ENCODE results near the gene HEXB. TPM values are rescaled to one million over a fixed set of nuclear protein-coding genes. Genes with fewer than 3 reads are reported as not detected.
"Not testable (repeated sequence)": the region's sequence is repeated elsewhere in the genome, so short reads cannot be mapped to it uniquely, and the experiment has no call there.

Gene HEXB
- total RNA-seq, 1 donor from 2014 or later, result 294 TPM

DNA sequence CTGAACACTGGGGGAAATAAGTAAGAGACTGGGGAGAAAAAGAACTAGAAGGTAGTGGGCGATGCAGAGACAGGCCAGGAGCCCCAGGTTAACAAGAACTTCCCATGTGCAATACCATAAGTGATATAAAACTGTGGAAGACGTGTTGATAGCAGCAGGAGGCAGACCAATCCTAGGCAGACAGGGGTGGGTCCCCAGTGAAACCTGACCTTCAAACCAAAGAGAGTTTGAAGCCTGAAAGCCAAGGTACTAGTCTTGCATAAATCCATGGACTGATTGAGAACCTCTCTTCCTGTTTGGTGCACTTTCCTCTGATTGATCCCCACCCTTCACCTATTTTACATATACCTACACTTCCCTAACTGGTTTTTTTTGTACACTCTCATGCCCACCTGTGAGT, 15.2 kb upstream of the HEXB start:
- no peaks in the 10 kb centered on the region for H3K27me3 ChIP-seq
- no peaks in the 10 kb centered on the region for H3K4me1 ChIP-seq
- intact Hi-C loops (cut with DNase I), result no loop called here
- TF ChIP-seq, protein P1, sequence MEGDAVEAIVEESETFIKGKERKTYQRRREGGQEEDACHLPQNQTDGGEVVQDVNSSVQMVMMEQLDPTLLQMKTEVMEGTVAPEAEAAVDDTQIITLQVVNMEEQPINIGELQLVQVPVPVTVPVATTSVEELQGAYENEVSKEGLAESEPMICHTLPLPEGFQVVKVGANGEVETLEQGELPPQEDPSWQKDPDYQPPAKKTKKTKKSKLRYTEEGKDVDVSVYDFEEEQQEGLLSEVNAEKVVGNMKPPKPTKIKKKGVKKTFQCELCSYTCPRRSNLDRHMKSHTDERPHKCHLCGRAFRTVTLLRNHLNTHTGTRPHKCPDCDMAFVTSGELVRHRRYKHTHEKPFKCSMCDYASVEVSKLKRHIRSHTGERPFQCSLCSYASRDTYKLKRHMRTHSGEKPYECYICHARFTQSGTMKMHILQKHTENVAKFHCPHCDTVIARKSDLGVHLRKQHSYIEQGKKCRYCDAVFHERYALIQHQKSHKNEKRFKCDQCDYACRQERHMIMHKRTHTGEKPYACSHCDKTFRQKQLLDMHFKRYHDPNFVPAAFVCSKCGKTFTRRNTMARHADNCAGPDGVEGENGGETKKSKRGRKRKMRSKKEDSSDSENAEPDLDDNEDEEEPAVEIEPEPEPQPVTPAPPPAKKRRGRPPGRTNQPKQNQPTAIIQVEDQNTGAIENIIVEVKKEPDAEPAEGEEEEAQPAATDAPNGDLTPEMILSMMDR (IDR thresholded peaks at IDR 0.05), result no peak
- no peak for ATAC-seq
- no peaks in the 10 kb centered on the region for H3K9me3 ChIP-seq
- no peak for DNase-seq
- H3K36me3 ChIP-seq, result no peaks in the 10 kb centered on the region
- no peak overlapping the region for H3K27ac ChIP-seq
- H3K4me3 ChIP-seq, result no peak overlapping the region

DNA sequence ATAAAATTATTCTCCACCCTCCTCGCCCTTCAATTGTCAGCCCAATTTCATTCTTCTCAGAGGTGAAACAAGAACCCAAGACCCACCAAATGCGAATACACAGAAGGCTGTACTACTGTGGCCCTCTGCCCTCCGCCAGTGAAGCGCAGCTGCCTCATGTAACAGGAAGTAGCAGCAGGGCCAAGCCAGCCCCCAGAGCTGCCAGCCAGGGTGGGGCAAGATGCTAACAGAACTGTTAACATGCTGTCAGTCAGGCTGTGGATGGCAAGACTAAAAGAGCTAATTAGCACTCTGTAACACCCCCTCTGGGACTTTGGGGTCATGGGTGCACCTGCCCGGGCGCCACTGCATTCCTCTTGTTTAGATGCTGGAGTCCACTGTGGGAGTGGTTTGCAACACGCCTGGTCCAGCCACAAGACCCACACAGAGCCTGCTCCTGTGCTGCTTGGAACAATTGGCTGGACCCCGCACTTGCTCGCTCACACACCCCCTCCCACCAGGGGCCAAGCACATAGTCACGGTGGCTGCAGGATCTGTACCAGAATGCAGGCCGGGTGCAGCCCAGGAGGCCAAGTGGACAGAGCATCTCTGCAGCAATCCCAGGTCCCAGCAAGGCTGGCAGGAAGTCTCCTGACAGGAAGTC, 14.5 kb upstream of the HEXB start:
- intact Hi-C loops (cut with DNase I), result no loop called here
- DNase-seq, result no peak
- H3K27ac ChIP-seq, result no peak overlapping the region

DNA sequence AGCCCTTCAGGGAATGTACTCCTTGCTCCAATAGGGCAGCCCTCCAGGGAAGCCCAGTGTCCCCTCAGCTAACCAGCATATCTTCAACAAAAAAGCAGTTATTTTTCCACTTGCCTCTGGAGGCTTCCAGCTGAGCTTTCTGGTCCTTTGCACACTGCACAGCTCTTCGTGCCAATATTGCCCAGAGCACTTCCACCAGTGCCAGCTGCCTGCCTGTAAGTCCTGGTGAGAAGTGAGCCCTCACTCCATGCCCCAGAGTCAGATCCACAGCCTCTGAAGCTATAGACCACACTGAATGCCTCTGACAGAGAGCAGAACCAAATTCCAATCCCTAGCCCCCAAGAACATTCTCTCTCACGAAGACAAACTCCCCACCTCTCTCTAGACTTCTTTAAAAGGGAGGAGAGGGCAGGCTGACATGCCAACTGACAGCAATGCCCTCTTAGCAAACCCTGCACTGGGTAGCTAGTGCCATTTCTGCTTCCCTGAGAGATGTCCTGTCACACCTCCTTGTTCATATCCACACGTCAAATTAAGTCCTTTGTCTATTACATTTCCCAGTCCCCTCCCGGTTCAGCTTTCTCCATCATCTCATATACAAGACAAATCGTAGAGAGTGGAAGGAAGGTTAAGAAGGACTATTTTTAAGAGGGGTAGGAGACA, 12.7 kb upstream of the HEXB start:
- Histone ChIP-seq H3K27ac (no peak overlapping the region), H3K4me3 (no peak overlapping the region), H3K36me3 (no peaks in the 10 kb centered on the region), H3K4me1 (no peaks in the 10 kb centered on the region), H3K9me3 (no peaks in the 10 kb centered on the region), H3K27me3 (no peaks in the 10 kb centered on the region)
- TF ChIP-seq, protein P1 (IDR thresholded peaks at IDR 0.05), result no peak
- ATAC-seq (no peak), DNase-seq (no peak)
- intact Hi-C loops (cut with DNase I), result no loop called here

More for the DNA sequence above, 14.5 kb upstream of the HEXB start:
- Histone ChIP-seq H3K36me3 (no peaks in the 10 kb centered on the region), H3K4me1 (no peaks in the 10 kb centered on the region), H3K9me3 (no peaks in the 10 kb centered on the region), H3K4me3 (no peak overlapping the region), H3K27me3 (no peaks in the 10 kb centered on the region)
- TF ChIP-seq, protein P1 (IDR thresholded peaks at IDR 0.05), result no peak
- no peak for ATAC-seq

DNA sequence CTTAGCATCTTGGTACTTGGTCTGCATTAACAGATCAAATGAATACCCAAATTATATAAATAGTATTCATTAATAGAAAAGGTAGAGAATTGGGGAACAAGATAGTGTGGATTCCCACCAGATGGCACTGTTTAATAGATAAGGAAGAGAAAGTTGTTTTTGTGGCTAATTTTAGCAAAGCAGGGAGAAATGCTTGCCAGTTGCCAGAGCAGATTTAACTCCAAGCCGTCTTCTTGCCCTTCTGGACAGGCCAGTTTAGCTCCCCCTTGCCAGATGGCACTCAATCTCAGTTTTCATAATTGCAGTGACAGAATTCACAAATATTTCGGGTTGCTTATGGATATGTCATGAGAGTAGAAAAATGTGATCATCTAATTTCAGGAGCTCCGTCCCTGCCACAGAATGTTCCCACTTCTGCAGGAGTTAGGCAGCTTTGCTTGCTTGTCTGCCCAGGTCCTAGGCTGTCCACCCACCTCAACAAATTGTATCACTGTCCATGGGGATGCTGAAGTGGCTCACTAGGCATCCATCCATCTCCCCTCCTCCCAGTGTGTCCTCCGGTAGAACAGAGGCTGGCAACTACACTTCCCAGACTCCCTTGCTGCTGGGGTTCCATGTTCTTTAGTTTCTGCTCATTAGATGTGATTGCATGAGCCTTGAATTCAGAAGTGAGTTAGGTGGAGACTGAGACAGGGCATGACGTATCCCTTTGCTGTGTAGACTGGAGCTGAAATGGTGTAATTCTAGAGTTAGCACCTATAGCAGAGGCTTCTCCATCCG, 11.8 kb upstream of the HEXB start:
- no peak overlapping the region for H3K27ac ChIP-seq
- no peak for DNase-seq

DNA sequence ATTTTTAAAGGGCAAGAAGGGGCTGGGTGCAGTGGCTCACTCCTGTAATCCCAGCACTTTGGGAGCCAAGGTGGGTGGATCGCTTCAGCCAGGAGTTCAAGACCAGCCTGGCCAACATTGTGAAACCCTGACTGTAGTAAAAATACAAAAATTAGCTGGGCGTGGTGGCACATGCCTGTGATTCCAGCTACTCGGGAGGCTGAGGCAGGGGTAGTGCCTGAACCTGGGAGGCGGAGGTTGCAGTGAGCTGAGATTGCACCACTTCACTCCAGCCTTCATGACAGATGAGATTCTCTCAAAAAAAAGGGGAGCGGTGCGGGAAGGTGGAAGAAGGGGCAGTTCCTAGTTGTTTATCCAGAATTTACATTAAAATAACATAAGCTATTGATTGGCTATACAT, 8.6 kb upstream of the HEXB start:
- H3K27ac ChIP-seq; DNase-seq; H3K4me3 ChIP-seq; H3K4me1 ChIP-seq; H3K27me3 ChIP-seq; H3K9me3 ChIP-seq; H3K36me3 ChIP-seq; intact Hi-C loops (cut with DNase I); ATAC-seq: not testable (repeated sequence)

More for the DNA sequence above, 11.8 kb upstream of the HEXB start:
- intact Hi-C loops (cut with DNase I), result no loop called here
- H3K9me3 ChIP-seq, result no peaks in the 10 kb centered on the region
- TF ChIP-seq, protein P1 (IDR thresholded peaks at IDR 0.05), result peak; percentile 58
- peak; percentile 65 for ATAC-seq
- no peaks in the 10 kb centered on the region for H3K4me1 ChIP-seq
- H3K27me3 ChIP-seq, result no peaks in the 10 kb centered on the region
- H3K36me3 ChIP-seq, result no peaks in the 10 kb centered on the region
- peak overlapping the region; percentile 27 for H3K4me3 ChIP-seq

DNA sequence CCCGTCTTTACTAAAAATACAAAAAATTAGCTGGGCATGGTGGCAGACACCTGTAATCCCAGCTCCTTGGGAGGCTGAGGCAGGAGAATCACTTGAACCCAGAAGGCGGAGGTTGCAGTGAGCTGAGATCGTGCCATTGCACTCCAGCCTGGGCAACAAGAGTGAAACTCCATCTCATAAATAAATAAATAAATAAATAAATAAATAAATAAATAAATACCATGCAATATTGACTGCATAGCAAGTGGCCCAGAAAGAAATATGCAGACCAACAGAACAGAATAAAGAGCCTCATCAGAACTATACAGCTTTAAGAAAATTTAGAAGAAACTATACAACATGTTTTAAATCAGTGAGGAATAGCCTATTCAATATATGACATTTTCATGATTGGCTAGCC, 6.9 kb upstream of the HEXB start:
- ATAC-seq, H3K4me1 ChIP-seq: not testable (repeated sequence)

DNA sequence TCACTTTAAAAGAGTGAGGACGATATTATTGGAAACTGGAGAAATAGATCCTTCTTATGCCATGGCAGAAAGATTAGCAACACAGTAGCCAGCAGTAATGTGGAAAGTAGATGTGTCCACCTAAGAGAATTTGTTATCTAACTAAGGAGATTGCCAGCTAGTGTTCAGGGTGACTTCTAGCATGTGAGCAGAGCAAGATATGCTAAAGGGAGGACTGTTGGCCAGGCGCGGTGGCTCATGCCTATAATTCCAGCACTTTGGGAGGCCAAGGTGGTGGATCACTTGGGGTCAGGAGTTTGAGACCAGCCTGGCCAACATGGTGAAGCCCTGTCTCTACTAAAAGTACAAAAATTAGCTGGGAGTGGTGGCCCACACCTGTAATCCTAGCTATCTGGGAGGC, 5.7 kb upstream of the HEXB start:
- intact Hi-C loops (cut with DNase I), result not testable (repeated sequence)

More for the DNA sequence above, 6.9 kb upstream of the HEXB start:
- H3K4me3 ChIP-seq; H3K27me3 ChIP-seq; DNase-seq; intact Hi-C loops (cut with DNase I); H3K36me3 ChIP-seq; H3K9me3 ChIP-seq; H3K27ac ChIP-seq: not testable (repeated sequence)

More for the DNA sequence above, 5.7 kb upstream of the HEXB start:
- ATAC-seq, H3K27ac ChIP-seq, H3K4me3 ChIP-seq, DNase-seq, H3K27me3 ChIP-seq, H3K36me3 ChIP-seq, H3K4me1 ChIP-seq, H3K9me3 ChIP-seq: not testable (repeated sequence)

Measured in upper lobe of right lung (tissue), 1 donor.